WERI-Rb-1 (cell line): ENCODE measurements around the gene TSPAN18.

Experiments used
- DNase-seq: peaks from one replicate; pipeline ENCODE4 v3.0.0-alpha.2; 2020
- H3K27ac ChIP-seq: fragments of 250-450 bp; sonication (Bioruptor Pico); 2 replicates; pipeline ENCODE4 v1.5.1; 2020; ENCODE audit warnings: mild to moderate bottlenecking, moderate library complexity
- H3K27me3 ChIP-seq: fragments of 250-450 bp; sonication (Bioruptor Pico); 2 replicates; pipeline ENCODE4 v1.5.1; 2021; ENCODE audit warnings: mild to moderate bottlenecking, low read depth, moderate library complexity; ENCODE audit not compliant: insufficient read depth, severe bottlenecking
- H3K36me3 ChIP-seq: fragments of 250-450 bp; sonication (Bioruptor Pico); 2 replicates; pipeline ENCODE4 v1.5.1; 2020; ENCODE audit warnings: mild to moderate bottlenecking, moderate library complexity
- H3K4me3 ChIP-seq: 2 replicates; pipeline ENCODE4 v1.5.1; 2011; ENCODE audit warnings: low read depth, mild to moderate bottlenecking, control low read depth, low read length
- H3K9me3 ChIP-seq: fragments of 250-450 bp; sonication (Bioruptor Pico); 2 replicates; pipeline ENCODE4 v1.5.1; 2021; ENCODE audit warnings: mild to moderate bottlenecking, moderate library complexity; ENCODE audit not compliant: severe bottlenecking
- CTCF ChIP-seq: IDR thresholded peaks from 2 replicates; pipeline ENCODE4 v1.5.1; 2011; ENCODE audit warnings: low read depth, mild to moderate bottlenecking, control low read depth, inconsistent platforms, low read length

TSPAN18 gene

GRCh38 chr11:44812971-44813370 is 86.2 kb downstream of the TSPAN18 start:
- Histone ChIP-seq H3K36me3 (no peaks in the 10 kb centered on the region), H3K27me3 (no peaks in the 10 kb centered on the region), H3K27ac (no peak overlapping the region), H3K4me3 (no peak overlapping the region), H3K9me3 (no peaks in the 10 kb centered on the region)
- TF ChIP-seq CTCF = no peak
- DNase-seq = no peak

DNA sequence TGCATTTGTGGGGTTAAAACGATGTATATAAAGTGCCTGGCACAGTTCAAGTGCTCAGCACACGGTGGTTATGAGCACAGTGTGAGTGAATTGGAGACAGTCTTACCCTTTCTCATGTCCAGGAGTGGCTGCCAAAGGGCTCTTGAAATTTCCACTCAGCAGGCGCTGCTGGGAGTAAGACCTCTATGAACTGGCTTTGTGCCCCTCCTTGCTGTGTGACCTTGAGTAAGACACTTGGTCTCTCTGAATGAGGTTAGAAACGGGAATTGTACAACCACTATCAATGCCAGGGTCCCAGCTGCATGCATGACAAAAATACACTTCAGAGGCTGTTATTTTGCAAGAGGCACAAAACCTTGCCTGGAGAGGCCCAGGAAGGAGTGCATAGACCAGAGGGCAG is 86.6 kb downstream of the TSPAN18 start:
- H3K36me3 ChIP-seq = no peaks in the 10 kb centered on the region
- no peak for TF ChIP-seq CTCF
- no peak for DNase-seq
- H3K9me3 ChIP-seq = no peaks in the 10 kb centered on the region
- no peak overlapping the region for H3K27ac ChIP-seq
- no peaks in the 10 kb centered on the region for H3K27me3 ChIP-seq
- H3K4me3 ChIP-seq = no peak overlapping the region

DNA sequence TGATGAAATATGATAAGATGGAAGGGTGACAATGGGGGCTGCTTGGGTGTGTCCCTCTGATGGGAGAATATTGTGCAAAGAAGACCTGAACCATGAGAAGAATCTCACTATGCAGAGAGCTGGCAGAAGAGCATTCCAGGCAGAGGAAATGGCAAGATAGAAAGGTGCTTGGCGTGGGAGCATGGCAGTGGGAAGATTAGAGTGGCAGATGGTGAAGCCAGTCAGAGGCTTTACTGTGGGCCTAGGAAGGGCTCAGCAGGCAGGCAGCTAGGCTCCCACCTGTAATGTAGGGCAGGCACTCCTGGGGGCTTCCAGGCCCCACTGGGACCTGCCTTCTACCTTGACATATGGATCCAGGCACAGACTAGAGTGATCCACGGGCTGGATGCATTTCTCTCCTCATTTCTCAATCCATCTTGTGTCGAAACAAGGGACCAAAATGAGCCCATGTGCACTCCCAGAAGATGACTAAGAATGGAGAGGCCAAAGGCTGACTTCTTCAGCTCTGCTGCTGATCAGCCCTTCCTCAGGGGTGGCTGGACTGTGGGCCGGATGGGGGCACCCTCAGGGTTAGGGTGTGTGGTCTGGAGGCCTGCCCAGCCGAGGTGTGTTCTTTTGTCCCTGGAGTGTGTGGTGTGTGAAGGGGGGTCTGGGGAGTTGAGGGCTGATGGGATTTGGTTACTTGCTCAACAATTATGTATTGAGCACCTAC is 88.3 kb downstream of the TSPAN18 start:
- Histone ChIP-seq H3K27ac (peak overlapping the region; percentile 53), H3K27me3 (no peaks in the 10 kb centered on the region), H3K9me3 (no peaks in the 10 kb centered on the region), H3K4me3 (no peak overlapping the region), H3K36me3 (no peaks in the 10 kb centered on the region)
- peak; percentile 54 for DNase-seq
- TF ChIP-seq CTCF = no peak

DNA sequence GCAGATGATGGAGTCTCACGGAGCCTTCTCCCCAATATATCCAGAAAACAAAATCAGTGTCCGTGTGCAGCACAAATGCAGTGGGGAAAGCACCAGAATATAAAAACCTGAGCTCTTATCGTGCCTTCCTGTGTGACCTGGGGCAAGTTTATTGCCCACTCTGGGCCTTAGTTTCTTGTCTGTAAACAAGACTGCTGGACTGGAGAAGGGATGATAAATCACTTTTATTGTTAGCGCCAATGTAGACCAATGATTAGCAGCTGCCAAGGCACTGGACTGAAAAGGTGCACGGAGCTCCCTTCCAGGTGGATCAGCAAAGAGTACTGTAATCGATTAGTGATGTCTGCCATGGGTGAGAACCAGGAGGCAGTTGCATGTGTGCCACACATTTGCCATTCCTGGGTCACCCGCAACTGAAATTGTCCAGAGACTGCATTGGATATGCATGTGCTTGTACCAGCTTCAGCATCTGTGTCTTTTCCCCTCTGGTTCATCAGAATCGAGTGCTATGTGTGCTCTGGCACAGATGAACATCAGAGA is 89.2 kb downstream of the TSPAN18 start:
- H3K27me3 ChIP-seq = no peaks in the 10 kb centered on the region
- H3K9me3 ChIP-seq = no peaks in the 10 kb centered on the region
- TF ChIP-seq CTCF = no peak
- no peak for DNase-seq
- H3K36me3 ChIP-seq = no peaks in the 10 kb centered on the region
- no peak overlapping the region for H3K4me3 ChIP-seq
- H3K27ac ChIP-seq = no peak overlapping the region

GRCh38 chr11:44816761-44817160 is 90.0 kb downstream of the TSPAN18 start:
- Histone ChIP-seq H3K27ac (no peak overlapping the region), H3K27me3 (no peaks in the 10 kb centered on the region), H3K4me3 (no peak overlapping the region), H3K9me3 (no peaks in the 10 kb centered on the region), H3K36me3 (no peaks in the 10 kb centered on the region)
- DNase-seq = no peak
- no peak for TF ChIP-seq CTCF
